LNCaP clone FGC (cell line): ENCODE results near the gene IL20RB.

Experiments used
- DNase-seq: peaks from one replicate; pipeline ENCODE4 v3.0.0-alpha.2; 2011; ENCODE audit warnings: low read depth
- H3K4me3 ChIP-seq: 2 replicates; pipeline ENCODE4 v1.5.1; 2011; ENCODE audit warnings: mild to moderate bottlenecking, low read depth, low read length, control low read depth
- CTCF ChIP-seq: IDR thresholded peaks from 2 replicates; pipeline ENCODE4 v1.5.1; 2012; ENCODE audit warnings: mild to moderate bottlenecking; ENCODE audit not compliant: control insufficient read depth, insufficient read depth; ENCODE audit errors: extremely low read depth

Gene IL20RB

GRCh38 chr3:136943436-136943835 is 14.3 kb upstream of the IL20RB start:
- TF ChIP-seq CTCF, result no peak
- no peak for DNase-seq
- no peak overlapping the region for H3K4me3 ChIP-seq

- no peak overlapping the region for H3K4me3 ChIP-seq
- no peak for DNase-seq
- no peak for TF ChIP-seq CTCF
Observed at GRCh38 chr3:136946978-136947377, 10.8 kb upstream of the IL20RB start.

- TF ChIP-seq CTCF, result no peak
- DNase-seq, result no peak
- no peak overlapping the region for H3K4me3 ChIP-seq
Observed at GRCh38 chr3:136947477-136947876, 10.3 kb upstream of the IL20RB start.

- no peak overlapping the region for H3K4me3 ChIP-seq
- no peak for TF ChIP-seq CTCF
- DNase-seq, result no peak
Observed at GRCh38 chr3:136949146-136949545, 8.6 kb upstream of the IL20RB start.

GRCh38 chr3:136949708-136950107 is 8.1 kb upstream of the IL20RB start:
- peak; percentile 14; the same call in 1 of the 2 replicates for TF ChIP-seq CTCF
- no peak for DNase-seq
- H3K4me3 ChIP-seq, result no peak overlapping the region

GRCh38 chr3:136950623-136951022 is 7.2 kb upstream of the IL20RB start:
- no peak overlapping the region for H3K4me3 ChIP-seq

More at GRCh38 chr3:136950623-136951022, 7.2 kb upstream of the IL20RB start:
- DNase-seq, result no peak
- TF ChIP-seq CTCF, result no peak
